ENCODE results near the gene RGS7. TPM values are rescaled to one million over a fixed set of nuclear protein-coding genes. Genes with fewer than 3 reads are reported as not detected.

Gene RGS7
- total RNA-seq, 2 experiments from 2014 or later, result not detected

GRCh38 chr1:241323514-241324195, 33.4 kb downstream of the RGS7 start:
- no peak overlapping the region for H3K27ac Mint-ChIP-seq

GRCh38 chr1:241317676-241318075, 39.3 kb downstream of the RGS7 start:
- no peaks in the 10 kb centered on the region for H3K36me3 Mint-ChIP-seq (ENCODE audit: low read depth)
- H3K4me1 Mint-ChIP-seq (ENCODE audit: low read depth), result no peaks in the 10 kb centered on the region
- Histone ChIP-seq H3K9me3 (ENCODE audit: control insufficient read depth in 1 of 2, insufficient read depth in 1 of 2, low read length in 2 of 2) (no peaks in the 10 kb centered on the region), H3K4me1 (ENCODE audit: insufficient read depth, low read length) (no peaks in the 10 kb centered on the region), H3K4me3 (ENCODE audit: low read length) (no peak overlapping the region), H3K27ac (ENCODE audit: low read depth in 1 of 2, low read length in 2 of 2) (no peak overlapping the region), H3K36me3 (ENCODE audit: insufficient read depth, low read length) (no peaks in the 10 kb centered on the region), H3K27me3 (ENCODE audit: control insufficient read depth in 1 of 2, insufficient read depth in 2 of 2, low read length in 2 of 2) (no peaks in the 10 kb centered on the region)
- intact Hi-C loops (cut with DNase I, micrococcal nuclease), result no loop called here
- no peak overlapping the region for H3K27ac Mint-ChIP-seq
- H3K4me3 Mint-ChIP-seq, result no peak overlapping the region
- no peak for TF ChIP-seq CTCF (IDR thresholded peaks at IDR 0.05)
- no peaks in the 10 kb centered on the region for H3K27me3 Mint-ChIP-seq
- H3K9me3 Mint-ChIP-seq, result peaks cover 7% of the 10 kb centered on the region
- POLR2A ChIA-PET, result no interaction called here
- CTCF ChIA-PET, result no interaction called here
- no peak for ATAC-seq (ENCODE audit: poor library complexity)
- no peak for DNase-seq

More at GRCh38 chr1:241323514-241324195, 33.4 kb downstream of the RGS7 start:
- Mint-ChIP-seq H3K27me3 (no peaks in the 10 kb centered on the region), H3K36me3 (ENCODE audit: low read depth) (no peaks in the 10 kb centered on the region), H3K9me3 (peaks cover 2% of the 10 kb centered on the region), H3K4me3 (no peak overlapping the region), H3K4me1 (ENCODE audit: low read depth) (no peaks in the 10 kb centered on the region)
- ATAC-seq (ENCODE audit: poor library complexity) (no peak), DNase-seq (no peak)
- Histone ChIP-seq H3K36me3 (ENCODE audit: insufficient read depth, low read length) (no peaks in the 10 kb centered on the region), H3K4me1 (ENCODE audit: insufficient read depth, low read length) (no peaks in the 10 kb centered on the region), H3K4me3 (ENCODE audit: low read length) (no peak overlapping the region), H3K9me3 (ENCODE audit: control insufficient read depth in 1 of 2, insufficient read depth in 1 of 2, low read length in 2 of 2) (peaks cover 0 to 4% of the 10 kb centered on the region in 2 experiments), H3K27me3 (ENCODE audit: control insufficient read depth in 1 of 2, insufficient read depth in 2 of 2, low read length in 2 of 2) (no peaks in the 10 kb centered on the region), H3K27ac (ENCODE audit: low read depth in 1 of 2, low read length in 2 of 2) (no peak overlapping the region)
- no peak for TF ChIP-seq CTCF (IDR thresholded peaks at IDR 0.05)
- intact Hi-C loops (cut with DNase I, micrococcal nuclease), result no loop called here
- ChIA-PET CTCF (no interaction called here), POLR2A (no interaction called here)

- DNase-seq, result no peak
- no peak overlapping the region for H3K27ac ChIP-seq (ENCODE audit: low read depth in 1 of 2, low read length in 2 of 2)
- no peak overlapping the region for H3K4me3 ChIP-seq (ENCODE audit: low read length)
- TF ChIP-seq CTCF (IDR thresholded peaks at IDR 0.05), result no peak
- no peaks in the 10 kb centered on the region for H3K9me3 ChIP-seq (ENCODE audit: control insufficient read depth in 1 of 2, insufficient read depth in 1 of 2, low read length in 2 of 2)
- ATAC-seq (ENCODE audit: poor library complexity), result no peak
- Mint-ChIP-seq H3K27ac (no peak overlapping the region), H3K4me1 (ENCODE audit: low read depth) (no peaks in the 10 kb centered on the region), H3K9me3 (peaks cover 7% of the 10 kb centered on the region), H3K27me3 (no peaks in the 10 kb centered on the region), H3K4me3 (no peak overlapping the region), H3K36me3 (ENCODE audit: low read depth) (no peaks in the 10 kb centered on the region)
- intact Hi-C loops (cut with DNase I, micrococcal nuclease), result no loop called here
- ChIA-PET CTCF (no interaction called here), POLR2A (no interaction called here)
- H3K36me3 ChIP-seq (ENCODE audit: insufficient read depth, low read length), result no peaks in the 10 kb centered on the region
- H3K4me1 ChIP-seq (ENCODE audit: insufficient read depth, low read length), result no peaks in the 10 kb centered on the region
- H3K27me3 ChIP-seq (ENCODE audit: control insufficient read depth in 1 of 2, insufficient read depth in 2 of 2, low read length in 2 of 2), result no peaks in the 10 kb centered on the region
Observed at GRCh38 chr1:241316372-241316771, 40.6 kb downstream of the RGS7 start.
